HEK293 (cell line): ENCODE measurements around the gene MEGF9.

Experiments
- CTCF ChIA-PET: fragments of 350-600 bp; formaldehyde crosslinking; extraction: SDS; loops from one replicate; lab custom pipeline; 2021; ENCODE audit warnings: antibody characterized with exemption; lab: Yijun Ruan, JAX
- POLR2A ChIA-PET: fragments of 300-600 bp; formaldehyde crosslinking; extraction: SDS; loops from one replicate; lab custom pipeline; 2020; ENCODE audit warnings: antibody characterized with exemption, inconsistent platforms; lab: Yijun Ruan, JAX
- H3K27ac ChIP-seq: fragments of 200-500 bp; sonication (Bioruptor generic); 2 replicates; pipeline ENCODE4 v1.5.1; 2014; ENCODE audit warnings: low read depth, low read length, control low read depth, inconsistent platforms; ENCODE audit errors: extremely low read depth
- H3K36me3 ChIP-seq, 2 experiments: fragments of 200-500 bp in 1 of 2; sonication (Bioruptor generic) in 1 of 2; 1 replicate in 1 of 2; 2 replicates in 1 of 2; pipeline ENCODE4 v1.5.1; 2014 to 2017; ENCODE audit warnings: inconsistent platforms in 2 of 2, low read length in 2 of 2; ENCODE audit not compliant: control insufficient read depth in 2 of 2, insufficient read depth in 1 of 2
- H3K4me1 ChIP-seq: fragments of 200-500 bp; sonication (Bioruptor generic); 2 replicates; pipeline ENCODE4 v1.5.1; 2014; ENCODE audit warnings: mild to moderate bottlenecking, low read length, inconsistent platforms; ENCODE audit not compliant: control insufficient read depth, insufficient read depth
- H3K4me3 ChIP-seq: 2 replicates; pipeline ENCODE4 v1.5.1; 2011; ENCODE audit warnings: low read depth, mild to moderate bottlenecking, control low read depth, low read length, moderate library complexity
- H3K9me3 ChIP-seq: fragments of 200-500 bp; sonication (Bioruptor generic); 2 replicates; pipeline ENCODE4 v1.5.1; 2014; ENCODE audit warnings: low read depth, low read length, inconsistent platforms; ENCODE audit not compliant: control insufficient read depth, insufficient read depth
- PRDM6 ChIP-seq: fragments of 450-650 bp; formaldehyde crosslinking; IDR thresholded peaks from 2 replicates; pipeline ENCODE4 v1.5.1; 2017; ENCODE audit warnings: missing biosample characterization, missing genetic modification characterization
- REPIN1 ChIP-seq: fragments of 450-650 bp; formaldehyde crosslinking; IDR thresholded peaks from 2 replicates; pipeline ENCODE4 v1.5.1; 2017; ENCODE audit warnings: missing biosample characterization, missing genetic modification characterization, low read depth
- SCRT1 ChIP-seq: fragments of 450-650 bp; formaldehyde crosslinking; IDR thresholded peaks from 2 replicates; pipeline ENCODE4 v1.5.1; 2016; ENCODE audit warnings: missing biosample characterization, missing genetic modification characterization, borderline replicate concordance
- SCRT2 ChIP-seq: fragments of 450-650 bp; formaldehyde crosslinking; IDR thresholded peaks from 2 replicates; pipeline ENCODE4 v1.5.1; 2016; ENCODE audit warnings: missing biosample characterization, missing genetic modification characterization
- SP2 ChIP-seq: fragments of 450-650 bp; formaldehyde crosslinking; IDR thresholded peaks from 2 replicates; pipeline ENCODE4 v1.5.1; 2016; ENCODE audit warnings: missing biosample characterization, missing genetic modification characterization
- YY2 ChIP-seq: fragments of 450-650 bp; formaldehyde crosslinking; IDR thresholded peaks from 2 replicates; pipeline ENCODE4 v1.5.1; 2016; ENCODE audit warnings: missing biosample characterization, missing genetic modification characterization
- ZBTB48 ChIP-seq: fragments of 450-650 bp; formaldehyde crosslinking; IDR thresholded peaks from 2 replicates; pipeline ENCODE4 v1.5.1; 2016; ENCODE audit warnings: missing biosample characterization, missing genetic modification characterization
- ZBTB6 ChIP-seq: fragments of 450-650 bp; formaldehyde crosslinking; IDR thresholded peaks from 2 replicates; pipeline ENCODE4 v1.5.1; 2017; ENCODE audit warnings: missing biosample characterization, missing genetic modification characterization
- ZNF121 ChIP-seq: fragments of 450-650 bp; formaldehyde crosslinking; IDR thresholded peaks from 2 replicates; pipeline ENCODE4 v1.5.1; 2016; ENCODE audit warnings: missing biosample characterization, missing genetic modification characterization
- ZNF132 ChIP-seq: fragments of 450-650 bp; formaldehyde crosslinking; IDR thresholded peaks from 2 replicates; pipeline ENCODE4 v1.5.1; 2017; ENCODE audit warnings: missing biosample characterization, missing genetic modification characterization, borderline replicate concordance
- ZNF16 ChIP-seq: fragments of 450-650 bp; formaldehyde crosslinking; IDR thresholded peaks from 2 replicates; pipeline ENCODE4 v1.5.1; 2016; ENCODE audit warnings: low read depth, missing biosample characterization, missing genetic modification characterization
- ZNF174 ChIP-seq: fragments of 450-650 bp; formaldehyde crosslinking; IDR thresholded peaks from 2 replicates; pipeline ENCODE4 v1.5.0; 2017; ENCODE audit warnings: missing biosample characterization, mild to moderate bottlenecking, missing genetic modification characterization
- ZNF223 ChIP-seq: fragments of 450-650 bp; formaldehyde crosslinking; IDR thresholded peaks from 2 replicates; pipeline ENCODE4 v1.5.1; 2016; ENCODE audit warnings: missing biosample characterization, missing genetic modification characterization
- ZNF248 ChIP-seq: fragments of 450-650 bp; formaldehyde crosslinking; IDR thresholded peaks from 2 replicates; pipeline ENCODE4 v1.5.1; 2017; ENCODE audit warnings: missing biosample characterization, missing genetic modification characterization
- ZNF292 ChIP-seq: fragments of 450-650 bp; formaldehyde crosslinking; IDR thresholded peaks from 2 replicates; pipeline ENCODE4 v1.5.1; 2016; ENCODE audit warnings: low read depth, missing biosample characterization, missing genetic modification characterization, borderline replicate concordance
- ZNF350 ChIP-seq: fragments of 450-650 bp; formaldehyde crosslinking; IDR thresholded peaks from 2 replicates; pipeline ENCODE4 v1.5.0; 2017; ENCODE audit warnings: missing biosample characterization, mild to moderate bottlenecking, missing genetic modification characterization
- ZNF404 ChIP-seq: fragments of 450-650 bp; formaldehyde crosslinking; IDR thresholded peaks from 2 replicates; pipeline ENCODE4 v1.5.1; 2017; ENCODE audit warnings: missing biosample characterization, missing genetic modification characterization
- ZNF426 ChIP-seq: fragments of 450-650 bp; formaldehyde crosslinking; IDR thresholded peaks from 2 replicates; pipeline ENCODE4 v1.5.1; 2017; ENCODE audit warnings: missing biosample characterization, missing genetic modification characterization, mild to moderate bottlenecking, inconsistent platforms, moderate library complexity
- ZNF529 ChIP-seq: fragments of 450-650 bp; formaldehyde crosslinking; IDR thresholded peaks from 2 replicates; pipeline ENCODE4 v1.5.1; 2017; ENCODE audit warnings: missing genetic modification characterization, missing biosample characterization; ENCODE audit not compliant: insufficient replicate concordance
- ZNF548 ChIP-seq: fragments of 450-650 bp; formaldehyde crosslinking; IDR thresholded peaks from 2 replicates; pipeline ENCODE4 v1.5.1; 2016; ENCODE audit warnings: missing biosample characterization, missing genetic modification characterization
- ZNF626 ChIP-seq: fragments of 450-650 bp; sonication (Bioruptor Pico); formaldehyde crosslinking; IDR thresholded peaks from 2 replicates; pipeline ENCODE4 v1.5.1; 2018; ENCODE audit warnings: missing biosample characterization, missing genetic modification characterization, inconsistent platforms
- ZNF664 ChIP-seq: fragments of 450-650 bp; formaldehyde crosslinking; IDR thresholded peaks from 2 replicates; pipeline ENCODE4 v1.5.1; 2016; ENCODE audit warnings: missing biosample characterization, missing genetic modification characterization
- ZNF768 ChIP-seq: fragments of 450-650 bp; formaldehyde crosslinking; IDR thresholded peaks from 2 replicates; pipeline ENCODE4 v1.5.1; 2018; ENCODE audit warnings: missing biosample characterization, mild to moderate bottlenecking, missing genetic modification characterization
- ZNF776 ChIP-seq: fragments of 450-650 bp; formaldehyde crosslinking; IDR thresholded peaks from 2 replicates; pipeline ENCODE4 v1.5.0; 2017; ENCODE audit warnings: missing biosample characterization, missing genetic modification characterization, borderline replicate concordance
- ZNF777 ChIP-seq: fragments of 450-650 bp; formaldehyde crosslinking; IDR thresholded peaks from 2 replicates; pipeline ENCODE4 v1.5.1; 2017; ENCODE audit warnings: missing biosample characterization, missing genetic modification characterization, borderline replicate concordance
- ZNF791 ChIP-seq: fragments of 450-650 bp; formaldehyde crosslinking; IDR thresholded peaks from 2 replicates; pipeline ENCODE4 v1.5.1; 2016; ENCODE audit warnings: missing biosample characterization, missing genetic modification characterization
- ZNF830 ChIP-seq: fragments of 450-650 bp; IDR thresholded peaks from 2 replicates; pipeline ENCODE4 v1.5.0; 2018; ENCODE audit warnings: missing biosample characterization, missing genetic modification characterization, low read depth, mild to moderate bottlenecking, moderate library complexity
- TF ChIP-seq, protein P1 (sequence below): fragments of 450-650 bp; IDR thresholded peaks from 2 replicates; pipeline ENCODE4 v1.5.1; 2018; ENCODE audit warnings: missing biosample characterization, missing genetic modification characterization

The MEGF9 gene

DNA sequence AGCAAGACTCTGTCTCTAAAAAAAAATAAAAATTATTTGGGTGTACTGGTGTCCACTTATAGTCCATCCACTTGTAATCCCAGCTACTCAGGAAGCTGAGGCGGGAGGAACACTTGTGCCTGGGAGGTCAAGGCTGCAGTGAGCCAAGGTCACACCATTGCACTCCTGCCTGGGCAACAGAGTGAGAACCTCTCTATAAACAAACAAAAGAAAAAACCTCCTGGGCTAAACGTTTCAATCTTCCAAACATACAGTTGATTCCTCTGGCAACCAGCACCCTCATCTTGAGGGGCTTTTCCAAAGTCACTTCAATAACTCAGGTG, 120.4 kb downstream of the MEGF9 start:
- H3K36me3 ChIP-seq = no peaks in the 10 kb centered on the region
- ChIA-PET CTCF (interaction anchor here (1.4 kb wide), 1 partner anchor 17 kb away, joined by 3 read pairs; no protein-coding TSS in a partner anchor), POLR2A (no interaction called here)
- H3K4me1 ChIP-seq = no peaks in the 10 kb centered on the region
- TF ChIP-seq SP2 (tag by site-specific recombination) (no peak), ZNF548 (tag by site-specific recombination) (no peak), ZNF16 (tag by site-specific recombination) (no peak), ZNF791 (no peak), SCRT1 (tag by site-specific recombination) (no peak), YY2 (tag by site-specific recombination) (no peak), ZNF426 (tag by site-specific recombination) (no peak), ZNF626 (tag by site-specific recombination) (no peak)
- H3K27ac ChIP-seq = no peak overlapping the region
- H3K4me3 ChIP-seq = no peak overlapping the region
- H3K9me3 ChIP-seq = no peaks in the 10 kb centered on the region

DNA sequence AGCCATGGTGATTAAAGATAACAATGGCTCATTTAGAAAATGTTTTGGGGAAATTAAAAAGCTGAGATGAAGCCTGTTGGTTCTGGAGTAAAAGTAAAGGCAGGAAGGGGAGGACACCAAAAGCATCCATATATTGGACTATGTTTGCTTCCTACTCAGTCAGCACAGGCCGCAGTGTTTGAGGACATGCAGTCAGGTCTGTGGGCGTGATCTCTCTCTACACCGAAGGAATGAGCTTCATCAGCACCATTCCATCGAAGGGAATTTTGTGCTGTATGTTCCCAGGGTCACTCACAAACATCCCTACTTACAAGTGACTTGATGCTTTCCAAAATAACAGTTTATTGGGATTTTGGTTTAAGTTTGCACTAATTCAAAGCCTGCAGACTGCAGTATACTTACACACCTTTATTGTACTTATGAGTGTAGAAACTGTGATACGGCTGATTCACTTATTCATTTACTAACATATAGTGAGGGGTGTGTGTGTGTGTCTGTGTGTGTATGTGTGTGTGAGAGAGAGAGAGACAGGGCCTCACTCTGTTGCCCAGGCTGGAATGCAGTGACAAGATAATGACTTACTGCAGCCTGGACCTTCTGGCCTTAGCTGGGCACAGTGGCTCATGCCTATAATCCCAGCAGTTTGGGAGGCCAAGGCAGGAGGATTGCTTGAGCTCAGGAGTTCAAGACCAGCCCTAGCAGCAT, 120.9 kb downstream of the MEGF9 start:
- ChIA-PET CTCF (interaction anchor here (0.7 to 1.4 kb wide), 2 partner anchors 18 to 1047 kb away, joined by 3 read pairs; no protein-coding TSS in a partner anchor), POLR2A (no interaction called here)
- Histone ChIP-seq H3K36me3 (no peaks in the 10 kb centered on the region), H3K4me1 (no peaks in the 10 kb centered on the region), H3K9me3 (no peaks in the 10 kb centered on the region), H3K27ac (no peak overlapping the region), H3K4me3 (no peak overlapping the region)
- TF ChIP-seq YY2 (tag by site-specific recombination) (no peak), ZNF404 (tag by site-specific recombination) (no peak), ZNF174 (tag by site-specific recombination) (no peak), ZNF350 (no peak), ZBTB48 (tag by site-specific recombination) (no peak), ZNF664 (tag by site-specific recombination) (no peak), ZNF248 (no peak), ZNF548 (tag by site-specific recombination) (no peak), ZNF830 (tag by site-specific recombination) (no peak), ZNF776 (tag by site-specific recombination) (no peak), REPIN1 (no peak)
- TF ChIP-seq, protein P1, sequence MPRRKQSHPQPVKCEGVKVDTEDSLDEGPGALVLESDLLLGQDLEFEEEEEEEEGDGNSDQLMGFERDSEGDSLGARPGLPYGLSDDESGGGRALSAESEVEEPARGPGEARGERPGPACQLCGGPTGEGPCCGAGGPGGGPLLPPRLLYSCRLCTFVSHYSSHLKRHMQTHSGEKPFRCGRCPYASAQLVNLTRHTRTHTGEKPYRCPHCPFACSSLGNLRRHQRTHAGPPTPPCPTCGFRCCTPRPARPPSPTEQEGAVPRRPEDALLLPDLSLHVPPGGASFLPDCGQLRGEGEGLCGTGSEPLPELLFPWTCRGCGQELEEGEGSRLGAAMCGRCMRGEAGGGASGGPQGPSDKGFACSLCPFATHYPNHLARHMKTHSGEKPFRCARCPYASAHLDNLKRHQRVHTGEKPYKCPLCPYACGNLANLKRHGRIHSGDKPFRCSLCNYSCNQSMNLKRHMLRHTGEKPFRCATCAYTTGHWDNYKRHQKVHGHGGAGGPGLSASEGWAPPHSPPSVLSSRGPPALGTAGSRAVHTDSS (tag by site-specific recombination) = no peak

DNA sequence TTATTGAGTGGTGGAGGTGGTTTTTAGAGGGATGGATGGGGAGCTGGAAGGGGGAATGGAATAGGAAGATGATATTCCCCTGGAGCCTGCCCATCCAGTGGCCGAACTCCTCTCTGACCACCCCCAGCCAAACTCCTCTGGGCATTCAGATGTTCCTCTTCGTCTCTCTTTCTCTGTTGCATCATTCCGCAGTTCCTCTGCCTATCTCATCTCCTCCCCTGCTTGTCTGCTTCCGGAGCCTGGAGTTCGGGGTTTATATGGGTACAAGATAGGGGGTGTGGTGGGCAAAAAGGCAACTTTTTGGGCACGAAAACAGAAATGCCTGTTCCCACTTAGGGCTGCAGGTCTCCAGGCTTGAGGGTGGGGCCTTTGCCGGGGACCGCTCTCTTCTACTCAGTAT, 122.1 kb downstream of the MEGF9 start:
- Histone ChIP-seq H3K27ac (no peak overlapping the region), H3K36me3 (no peaks in the 10 kb centered on the region), H3K4me1 (no peaks in the 10 kb centered on the region), H3K4me3 (no peak overlapping the region), H3K9me3 (no peaks in the 10 kb centered on the region)
- TF ChIP-seq ZNF121 (tag by site-specific recombination) = no peak
- no peak for TF ChIP-seq ZBTB6 (tag by site-specific recombination)
- no peak for TF ChIP-seq ZNF626 (tag by site-specific recombination)
- TF ChIP-seq ZNF548 (tag by site-specific recombination) = no peak
- no peak for TF ChIP-seq ZNF529
- TF ChIP-seq SCRT2 (tag by site-specific recombination) = no peak
- TF ChIP-seq ZNF664 (tag by site-specific recombination) = no peak
- no peak for TF ChIP-seq ZNF768 (tag by site-specific recombination)
- TF ChIP-seq ZNF223 = no peak
- no peak for TF ChIP-seq PRDM6 (tag by site-specific recombination)
- TF ChIP-seq ZNF132 (tag by site-specific recombination) = no peak
- no peak for TF ChIP-seq ZNF292 (tag by site-specific recombination)
- TF ChIP-seq ZNF777 (tag by site-specific recombination) = no peak
- CTCF ChIA-PET = interaction anchor here (0.8 kb wide), 1 partner anchor 21 kb away, joined by 4 read pairs; no protein-coding TSS in a partner anchor
- POLR2A ChIA-PET = no interaction called here
